Activated CD4-positive, alpha-beta memory T cell treated with anti-CD3 and anti-CD28 coated beads for 36 hours (primary cell): Measurements from ENCODE around the gene REL. TPM values are rescaled to one million over a fixed set of nuclear protein-coding genes. Genes with fewer than 3 reads are reported as not detected.
"Not testable (repeated sequence)": the region's sequence is repeated elsewhere in the genome, so short reads cannot be mapped to it uniquely, and the experiment has no call there.

Source experiments
- CTCF ChIA-PET: fragments of 350-600 bp; sonication (Branson Sonifier 250); formaldehyde crosslinking; loops from one replicate; lab custom pipeline; 2021; ENCODE audit warnings: antibody characterized with exemption, inconsistent platforms; lab: Charles Lee
- POLR2A ChIA-PET: fragments of 350-600 bp; sonication (Branson Sonifier 250); formaldehyde crosslinking; loops from one replicate; lab custom pipeline; 2021; ENCODE audit warnings: antibody characterized with exemption; lab: Charles Lee
- DNase-seq: peaks from one replicate; pipeline ENCODE4 v3.0.0-alpha.2; 2020
- H3K27ac Mint-ChIP-seq: one replicate; pipeline ENCODE4 v1.8.0; 2021; ENCODE audit warnings: mixed read lengths
- H3K27me3 Mint-ChIP-seq: one replicate; pipeline ENCODE4 v1.8.0; 2021; ENCODE audit warnings: mixed read lengths
- H3K36me3 Mint-ChIP-seq: one replicate; pipeline ENCODE4 v1.8.0; 2021; ENCODE audit warnings: mixed read lengths
- H3K4me1 Mint-ChIP-seq: one replicate; pipeline ENCODE4 v1.8.0; 2021; ENCODE audit warnings: low read depth, mixed read lengths
- H3K4me3 Mint-ChIP-seq: one replicate; pipeline ENCODE4 v1.8.0; 2021; ENCODE audit warnings: mild to moderate bottlenecking, mixed read lengths
- H3K9me3 Mint-ChIP-seq: one replicate; pipeline ENCODE4 v1.8.0; 2021; ENCODE audit warnings: mixed read lengths
- intact Hi-C: fragments of 100-400 bp; cut with micrococcal nuclease; formaldehyde crosslinking; loops from one replicate; pipeline ENCODE4 v1.15.1; 2023
- total RNA-seq, 2 experiments: library from RNA; stranded (reverse); gene quantifications; one replicate each; pipeline ENCODE4 v1.2.3, GENCODE V29; 2021

The REL gene
- total RNA-seq, 2 experiments from 2014 or later = 37.1 to 38.1 TPM

DNA sequence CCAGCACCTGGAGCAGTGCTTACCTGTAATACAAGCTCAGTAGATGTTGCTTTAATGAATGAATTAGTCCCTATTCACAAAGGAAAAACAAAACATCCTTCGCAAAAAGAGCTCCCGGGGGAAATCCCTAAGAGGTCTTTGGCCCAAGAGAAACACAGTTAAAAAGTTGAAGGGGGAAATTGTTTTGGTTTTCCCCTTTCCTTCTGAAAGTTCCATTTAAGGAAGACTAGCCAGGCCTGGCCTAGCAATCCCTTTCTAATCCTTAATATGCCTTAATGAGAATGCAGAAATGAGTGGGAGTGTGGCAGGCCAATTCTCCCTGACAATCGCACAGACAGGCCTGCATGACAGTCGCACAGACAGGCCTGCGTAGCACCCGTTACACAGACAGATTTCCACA is 33.5 kb upstream of the REL start:
- intact Hi-C loops = no loop called here
- no peaks in the 10 kb centered on the region for H3K27me3 Mint-ChIP-seq
- no peaks in the 10 kb centered on the region for H3K9me3 Mint-ChIP-seq
- CTCF ChIA-PET = interaction anchor here (0.6 kb wide), 1 partner anchor 23 kb away, joined by 4 read pairs; no protein-coding TSS in a partner anchor
- no peak for DNase-seq
- H3K4me1 Mint-ChIP-seq = peaks cover 9% of the 10 kb centered on the region
- H3K27ac Mint-ChIP-seq = no peak overlapping the region
- H3K36me3 Mint-ChIP-seq = no peaks in the 10 kb centered on the region
- POLR2A ChIA-PET = no interaction called here
- no peak overlapping the region for H3K4me3 Mint-ChIP-seq

DNA sequence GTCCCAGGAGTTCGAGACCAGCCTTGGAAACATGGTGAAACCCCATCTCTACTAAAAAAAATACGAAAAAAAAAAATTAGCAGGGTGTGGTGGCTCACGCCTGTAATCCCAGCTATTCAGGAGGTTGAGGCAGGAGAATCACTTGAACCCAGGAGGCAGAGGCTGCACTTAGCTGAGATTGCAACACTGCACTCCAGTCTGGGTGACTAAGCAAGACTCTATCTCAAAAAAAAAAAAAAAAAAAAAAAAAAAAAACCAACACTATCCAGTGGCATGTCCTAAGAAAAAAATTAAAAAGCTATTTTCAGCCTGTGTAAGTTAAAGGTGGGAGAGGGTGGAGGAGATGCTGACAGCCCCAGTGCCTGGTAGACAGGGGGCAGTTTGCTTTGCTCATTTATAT is 32.2 kb upstream of the REL start:
- H3K27ac Mint-ChIP-seq = no peak overlapping the region
- no peaks in the 10 kb centered on the region for H3K9me3 Mint-ChIP-seq
- H3K27me3 Mint-ChIP-seq = no peaks in the 10 kb centered on the region
- H3K4me3 Mint-ChIP-seq = no peak overlapping the region
- DNase-seq = no peak
- intact Hi-C loops = no loop called here
- CTCF ChIA-PET = no interaction called here
- H3K4me1 Mint-ChIP-seq = peaks cover 1% of the 10 kb centered on the region
- POLR2A ChIA-PET = no interaction called here
- H3K36me3 Mint-ChIP-seq = no peaks in the 10 kb centered on the region

DNA sequence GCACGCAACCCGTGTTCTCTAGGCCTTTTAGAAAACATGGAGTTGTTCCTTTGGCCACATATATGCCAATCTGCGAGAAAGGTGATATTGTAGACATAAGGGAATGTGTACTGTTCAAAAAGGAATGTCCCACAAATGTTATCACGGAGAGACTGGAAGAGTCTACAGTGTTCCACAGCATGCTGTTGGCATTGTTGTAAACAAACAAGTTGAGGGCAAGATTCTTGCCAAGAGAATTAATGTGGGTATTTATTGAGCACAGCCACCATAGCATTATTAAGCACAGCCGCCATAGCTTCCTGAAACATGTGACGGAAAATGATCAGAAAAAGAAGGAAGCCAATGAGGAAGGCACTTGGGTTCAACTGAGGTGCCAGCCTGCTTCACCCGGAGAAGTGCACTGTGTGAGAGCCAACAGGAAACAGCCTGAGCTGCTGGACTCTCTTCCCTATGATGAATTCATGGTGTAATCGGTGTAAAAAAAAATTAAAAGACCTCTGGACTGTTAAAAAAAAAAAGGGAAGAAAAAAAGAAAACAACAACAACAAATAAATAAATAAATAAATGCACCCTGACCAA is 29.0 kb upstream of the REL start:
- no peak overlapping the region for H3K4me3 Mint-ChIP-seq
- intact Hi-C loops = no loop called here
- CTCF ChIA-PET = no interaction called here
- no peaks in the 10 kb centered on the region for H3K9me3 Mint-ChIP-seq
- DNase-seq = no peak
- no peaks in the 10 kb centered on the region for H3K36me3 Mint-ChIP-seq
- H3K27me3 Mint-ChIP-seq = no peaks in the 10 kb centered on the region
- POLR2A ChIA-PET = no interaction called here
- no peak overlapping the region for H3K27ac Mint-ChIP-seq
- H3K4me1 Mint-ChIP-seq = no peaks in the 10 kb centered on the region

DNA sequence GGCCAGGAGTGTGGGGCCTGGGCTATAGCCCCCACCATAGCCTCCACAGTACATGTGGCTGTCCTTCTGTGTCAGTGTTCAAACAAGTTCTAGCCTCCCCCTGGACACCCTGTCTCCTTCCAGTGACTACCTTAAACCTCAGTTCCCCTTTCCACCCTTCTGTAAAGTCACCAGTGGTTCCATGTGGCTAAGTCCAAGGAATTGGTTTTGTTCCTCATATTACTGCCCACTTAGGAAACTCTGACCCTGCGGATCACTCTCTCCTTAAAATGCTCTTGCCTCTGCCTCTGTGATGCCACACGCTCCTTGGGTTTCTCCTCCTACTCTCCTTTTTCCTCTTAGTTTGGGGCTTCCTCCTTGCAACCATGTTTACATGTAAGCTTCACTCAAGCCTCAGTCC is 27.8 kb upstream of the REL start:
- ChIA-PET CTCF (interaction anchor here (1.2 kb wide), 1 partner anchor 48 kb away, joined by 4 read pairs; no protein-coding TSS in a partner anchor), POLR2A (no interaction called here)
- no peak overlapping the region for H3K27ac Mint-ChIP-seq
- no peaks in the 10 kb centered on the region for H3K36me3 Mint-ChIP-seq
- intact Hi-C loops = no loop called here
- no peaks in the 10 kb centered on the region for H3K4me1 Mint-ChIP-seq
- H3K9me3 Mint-ChIP-seq = no peaks in the 10 kb centered on the region
- no peaks in the 10 kb centered on the region for H3K27me3 Mint-ChIP-seq
- no peak overlapping the region for H3K4me3 Mint-ChIP-seq
- no peak for DNase-seq

DNA sequence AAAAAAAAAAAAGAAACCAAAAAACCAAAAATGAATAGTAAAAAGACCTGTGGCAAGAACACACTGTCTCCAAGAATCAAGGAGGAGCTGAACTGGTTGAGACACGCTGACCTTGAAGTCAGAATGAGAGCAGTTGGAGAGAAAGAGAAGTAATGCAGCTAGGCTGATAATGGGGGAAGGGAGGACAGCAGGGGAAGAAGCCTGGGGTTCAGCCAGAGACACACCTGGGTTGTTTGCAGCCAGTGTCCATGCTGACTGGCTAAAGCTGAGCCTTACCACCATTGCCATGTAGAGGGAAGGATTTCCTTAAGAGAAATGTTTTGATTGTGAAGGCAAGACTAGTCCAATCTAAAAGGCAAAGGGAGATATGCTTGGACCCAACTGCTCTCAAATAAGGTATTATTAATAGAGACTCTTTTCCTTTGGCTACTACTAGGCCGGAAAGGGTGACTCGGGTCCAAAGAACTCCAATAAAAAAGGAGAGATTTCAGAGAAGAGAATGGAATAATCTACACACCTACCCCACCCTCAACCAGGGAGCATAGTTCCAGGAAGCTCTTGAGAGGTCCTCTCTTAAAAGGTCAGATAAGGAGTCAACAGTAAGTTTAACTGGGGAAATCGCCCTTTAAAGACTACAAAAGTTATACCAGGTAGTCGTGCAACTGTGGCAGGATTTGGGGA is 25.2 kb upstream of the REL start:
- DNase-seq = no peak
- intact Hi-C loops = no loop called here
- CTCF ChIA-PET = no interaction called here
- Mint-ChIP-seq H3K36me3 (no peaks in the 10 kb centered on the region), H3K27ac (no peak overlapping the region), H3K4me3 (no peak overlapping the region), H3K9me3 (no peaks in the 10 kb centered on the region), H3K4me1 (no peaks in the 10 kb centered on the region), H3K27me3 (peaks cover 3% of the 10 kb centered on the region)
- POLR2A ChIA-PET = no interaction called here

DNA sequence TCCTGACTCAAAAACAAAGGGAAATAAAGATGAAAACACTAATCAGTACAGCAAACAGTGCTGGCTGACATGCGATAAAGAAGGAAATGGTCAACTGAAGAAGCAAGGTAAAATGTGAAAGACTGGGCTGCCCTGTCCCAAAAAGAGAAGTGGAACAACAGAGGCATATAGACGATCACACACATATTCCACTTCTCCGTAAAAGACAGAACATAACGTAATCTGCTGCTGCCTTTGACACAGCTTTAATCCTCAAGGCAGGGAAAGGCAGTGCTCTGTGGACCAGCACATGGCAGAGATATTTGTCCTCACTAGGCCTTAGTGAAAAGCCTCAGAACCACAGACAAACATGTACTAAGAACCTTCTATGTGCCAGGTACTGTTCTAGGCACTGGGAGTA is 24.3 kb upstream of the REL start:
- peaks cover 9% of the 10 kb centered on the region for H3K27me3 Mint-ChIP-seq
- no peaks in the 10 kb centered on the region for H3K9me3 Mint-ChIP-seq
- intact Hi-C loops = no loop called here
- H3K4me1 Mint-ChIP-seq = peaks cover 5% of the 10 kb centered on the region
- CTCF ChIA-PET = no interaction called here
- no peak overlapping the region for H3K27ac Mint-ChIP-seq
- DNase-seq = no peak
- POLR2A ChIA-PET = no interaction called here
- no peak overlapping the region for H3K4me3 Mint-ChIP-seq
- no peaks in the 10 kb centered on the region for H3K36me3 Mint-ChIP-seq

DNA sequence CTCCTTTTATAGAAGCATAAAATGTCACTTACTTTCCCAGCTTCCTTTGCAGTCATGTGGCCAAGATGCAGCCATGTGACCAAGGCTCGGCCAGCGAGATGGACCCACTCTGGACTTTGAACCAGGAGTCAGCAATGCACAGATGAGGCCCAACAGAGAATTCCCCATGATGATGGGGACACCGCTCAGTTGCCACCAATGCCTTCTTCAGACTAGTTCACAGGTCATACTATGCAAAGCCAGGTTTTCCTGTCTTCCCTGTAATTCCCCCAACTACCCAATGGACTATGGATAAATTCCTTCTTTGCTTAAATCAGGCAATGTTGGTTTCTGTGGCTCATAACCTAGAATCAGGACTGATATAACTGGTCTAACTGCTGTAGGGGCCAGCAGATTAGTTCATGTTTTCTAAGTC is 22.5 kb upstream of the REL start:
- H3K9me3 Mint-ChIP-seq = no peaks in the 10 kb centered on the region
- H3K4me3 Mint-ChIP-seq = no peak overlapping the region
- intact Hi-C loops = no loop called here
- no peak overlapping the region for H3K27ac Mint-ChIP-seq
- no peak for DNase-seq
- H3K36me3 Mint-ChIP-seq = no peaks in the 10 kb centered on the region
- ChIA-PET CTCF (no interaction called here), POLR2A (no interaction called here)
- H3K4me1 Mint-ChIP-seq = peaks cover 11% of the 10 kb centered on the region
- H3K27me3 Mint-ChIP-seq = peaks cover 9% of the 10 kb centered on the region

DNA sequence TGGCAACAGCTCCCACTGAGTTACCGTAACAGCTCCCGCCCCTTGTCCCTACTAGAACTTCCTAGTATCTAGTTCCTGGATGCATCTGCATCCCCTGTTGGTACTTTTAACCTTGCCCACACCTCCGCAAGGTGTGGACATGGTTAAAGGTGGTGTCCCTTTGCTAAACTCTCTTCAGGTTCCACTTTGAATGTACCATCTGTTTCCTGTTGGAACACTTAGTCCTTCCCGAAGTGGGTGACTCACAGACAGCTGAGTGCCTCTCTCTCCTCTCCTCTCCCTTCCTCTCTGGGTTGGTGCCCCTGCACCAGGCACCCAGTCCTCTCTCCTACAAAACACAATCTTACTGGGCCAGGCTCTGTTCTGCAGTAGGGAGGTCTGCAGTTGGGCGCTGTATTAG is 19.6 kb upstream of the REL start:
- H3K4me3 Mint-ChIP-seq = no peak overlapping the region
- H3K27ac Mint-ChIP-seq = no peak overlapping the region
- H3K36me3 Mint-ChIP-seq = no peaks in the 10 kb centered on the region
- intact Hi-C loops = no loop called here
- DNase-seq = no peak
- H3K27me3 Mint-ChIP-seq = peaks cover 9% of the 10 kb centered on the region
- ChIA-PET CTCF (no interaction called here), POLR2A (no interaction called here)
- peaks cover 3% of the 10 kb centered on the region for H3K9me3 Mint-ChIP-seq
- peaks cover 11% of the 10 kb centered on the region for H3K4me1 Mint-ChIP-seq

DNA sequence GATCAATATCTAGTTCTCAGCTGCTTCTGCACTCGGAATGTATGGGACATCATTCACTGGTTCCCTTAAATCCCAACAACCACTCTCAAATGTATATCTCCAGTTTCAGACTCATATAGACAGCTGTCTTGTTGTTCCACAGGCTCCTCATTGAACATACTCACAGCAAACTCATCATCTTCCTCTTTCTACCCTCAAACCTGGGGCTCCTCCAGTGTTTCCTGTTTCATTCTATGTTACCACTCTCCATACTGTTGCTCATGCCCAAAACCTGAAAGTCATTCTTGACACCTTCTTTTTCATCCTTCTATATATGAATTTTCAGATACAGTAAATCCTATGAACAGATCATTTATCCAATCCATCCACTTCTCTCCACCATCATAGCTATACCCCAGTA is 18.7 kb upstream of the REL start:
- ChIA-PET POLR2A (no interaction called here), CTCF (no interaction called here)
- DNase-seq = no peak
- Mint-ChIP-seq H3K27ac (no peak overlapping the region), H3K27me3 (peaks cover 9% of the 10 kb centered on the region), H3K9me3 (peaks cover 9% of the 10 kb centered on the region), H3K4me1 (peaks cover 17% of the 10 kb centered on the region), H3K4me3 (no peak overlapping the region), H3K36me3 (peaks cover 6% of the 10 kb centered on the region)
- intact Hi-C loops = no loop called here

DNA sequence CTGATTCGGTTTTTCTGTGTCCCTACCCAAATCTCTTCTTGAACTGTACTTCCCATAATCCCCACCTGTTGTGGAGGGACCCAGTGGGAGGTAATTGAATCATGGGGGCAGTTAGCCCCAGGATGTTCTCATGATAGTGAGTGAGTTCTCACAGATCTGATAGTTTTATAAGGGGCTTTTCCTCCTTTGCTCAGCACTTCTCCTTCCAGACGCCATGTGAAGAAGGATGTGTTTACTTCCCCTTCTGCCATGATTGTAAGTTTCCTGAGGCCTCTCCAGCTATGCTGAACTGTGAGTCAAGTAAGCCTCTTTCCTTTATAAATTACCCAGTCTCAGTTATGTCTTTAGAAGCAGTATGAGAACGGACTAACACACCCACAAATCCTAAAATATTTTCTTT is 16.0 kb upstream of the REL start:
- POLR2A ChIA-PET, H3K27me3 Mint-ChIP-seq, H3K4me3 Mint-ChIP-seq, DNase-seq, H3K27ac Mint-ChIP-seq, CTCF ChIA-PET, intact Hi-C loops: not testable (repeated sequence)
- peaks cover 23% of the 10 kb centered on the region for H3K9me3 Mint-ChIP-seq
- H3K36me3 Mint-ChIP-seq = peaks cover 16% of the 10 kb centered on the region
- peaks cover 26% of the 10 kb centered on the region for H3K4me1 Mint-ChIP-seq

DNA sequence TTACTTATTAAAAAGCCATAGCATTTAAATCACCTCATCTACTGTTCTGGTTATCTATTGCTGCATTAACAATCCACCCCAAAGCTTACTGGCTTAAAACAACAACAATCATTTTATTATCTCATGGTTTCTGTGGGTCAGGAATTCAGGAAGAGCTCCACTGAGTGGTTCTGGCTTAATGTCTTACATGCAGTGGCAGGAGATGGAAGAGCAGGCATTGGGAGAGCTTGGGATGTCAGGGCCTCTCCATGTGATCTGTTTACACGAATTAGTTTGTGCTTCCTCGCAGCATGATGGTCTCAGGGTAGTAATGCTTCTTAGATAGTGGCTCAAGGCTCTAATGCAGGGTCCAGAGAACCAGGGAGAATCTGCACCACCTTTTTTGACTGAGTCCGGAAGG is 14.4 kb upstream of the REL start:
- no peak for DNase-seq
- peak overlapping the region; percentile 9 for H3K27ac Mint-ChIP-seq
- peaks cover 24% of the 10 kb centered on the region for H3K4me1 Mint-ChIP-seq
- H3K27me3 Mint-ChIP-seq = no peaks in the 10 kb centered on the region
- CTCF ChIA-PET = interaction anchor here (1.4 kb wide), 1 partner anchor 15 kb away, joined by 7 read pairs; the partner anchor contains the start of gene REL
- intact Hi-C loops = no loop called here
- no peak overlapping the region for H3K4me3 Mint-ChIP-seq
- peaks cover 23% of the 10 kb centered on the region for H3K9me3 Mint-ChIP-seq
- peaks cover 16% of the 10 kb centered on the region for H3K36me3 Mint-ChIP-seq
- POLR2A ChIA-PET = interaction anchor here (2.0 kb wide), 1 partner anchor 14 kb away, joined by 6 read pairs; the partner anchor contains the start of gene REL

DNA sequence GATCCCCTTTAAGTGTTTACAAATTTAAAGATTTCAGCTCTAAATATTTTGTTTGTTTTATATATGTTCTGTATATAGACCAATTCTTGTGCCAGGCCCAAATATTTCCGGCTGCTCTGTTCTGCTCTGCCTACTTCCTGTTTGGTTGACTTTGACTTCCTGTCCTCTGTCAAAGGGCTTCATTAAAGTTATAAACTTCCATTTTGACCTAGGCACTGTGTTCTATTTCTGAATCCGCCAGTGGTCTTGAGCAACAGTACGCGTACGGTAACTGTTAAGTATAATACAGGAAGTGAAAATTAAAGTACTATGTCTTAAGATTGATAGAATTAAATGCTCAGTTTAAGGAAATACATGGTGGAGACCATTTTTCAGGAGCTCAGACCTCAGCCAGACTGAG is 13.5 kb upstream of the REL start:
- Mint-ChIP-seq H3K9me3 (peaks cover 23% of the 10 kb centered on the region), H3K4me1 (peaks cover 27% of the 10 kb centered on the region), H3K36me3 (peaks cover 16% of the 10 kb centered on the region), H3K4me3 (no peak overlapping the region), H3K27ac (peak overlapping the region; percentile 66), H3K27me3 (no peaks in the 10 kb centered on the region)
- DNase-seq = peak; percentile 31
- POLR2A ChIA-PET = interaction anchor here (2.0 kb wide), 1 partner anchor 14 kb away, joined by 6 read pairs; the partner anchor contains the start of gene REL
- intact Hi-C loops = no loop called here
- CTCF ChIA-PET = interaction anchor here (1.2 to 1.4 kb wide), 2 partner anchors 14 to 26 kb away, joined by 3 to 7 read pairs; partner anchors contain the start of gene REL
